ENCODE measurements around the gene ACVR2A.

DNA sequence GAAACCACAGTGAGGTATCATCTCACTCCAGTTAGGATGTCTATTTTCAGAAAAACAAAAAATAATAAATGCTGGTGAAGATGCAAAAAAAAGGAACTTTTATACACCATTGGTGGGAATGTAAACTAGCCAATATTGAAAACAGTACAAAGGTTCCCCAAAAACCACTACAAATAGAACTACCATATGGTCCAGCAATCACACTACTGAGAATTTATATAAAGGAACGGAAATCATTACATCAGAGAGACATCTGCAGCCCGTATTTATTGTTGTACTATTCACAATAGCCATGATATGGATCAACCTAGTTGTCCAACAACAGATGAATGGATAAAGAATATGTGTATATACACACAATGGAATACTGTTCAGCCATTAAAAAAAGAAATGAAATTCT is 123.7 kb downstream of the ACVR2A start:
- TF ChIP-seq GATA3 (IDR thresholded peaks at IDR 0.05; ENCODE audit: low read depth, low read length) (no peak), GATA2 (IDR thresholded peaks at IDR 0.05; ENCODE audit: low read depth, low read length) (no peak)
